DND-41 (cell line): ENCODE results near the gene TSPAN9.

Experiments used
- ATAC-seq: fragments of 200-7000 bp; cut with Tn5 transposase; 3 replicates; pipeline ENCODE4 v1.9.1; 2021; ENCODE audit warnings: low read depth; ENCODE audit not compliant: insufficient read depth
- DNase-seq: peaks from one replicate; pipeline ENCODE4 v3.0.0-alpha.2; 2020
- H2AFZ ChIP-seq: 2 replicates; pipeline ENCODE4 v1.6.0; 2012; ENCODE audit warnings: low read depth, low read length
- H3K27ac ChIP-seq: 2 replicates; pipeline ENCODE4 v1.5.1; 2012; ENCODE audit warnings: low read length, inconsistent platforms
- H3K27me3 ChIP-seq: fragments of 200-600 bp; sonication (generic); 2 replicates; pipeline ENCODE4 v1.6.0; 2012; ENCODE audit warnings: low read length, mild to moderate bottlenecking, inconsistent platforms; ENCODE audit not compliant: insufficient read depth, poor library complexity
- H3K36me3 ChIP-seq: 2 replicates; pipeline ENCODE4 v1.5.1; 2012; ENCODE audit warnings: low read length, inconsistent platforms; ENCODE audit not compliant: insufficient read depth
- H3K4me1 ChIP-seq: 2 replicates; pipeline ENCODE4 v1.5.1; 2012; ENCODE audit warnings: mild to moderate bottlenecking, low read length; ENCODE audit not compliant: insufficient read depth
- H3K4me2 ChIP-seq: 2 replicates; pipeline ENCODE4 v1.6.0; 2012; ENCODE audit warnings: mild to moderate bottlenecking, moderate library complexity, low read length, inconsistent platforms; ENCODE audit not compliant: insufficient read depth
- H3K4me3 ChIP-seq, 2 experiments: fragments of 200-600 bp in 1 of 2; shearing (Covaris generic) in 1 of 2; 2 replicates each; pipeline ENCODE4 v1.5.1; 2012 to 2016; ENCODE audit warnings: inconsistent platforms in 2 of 2, low read length in 2 of 2, mild to moderate bottlenecking in 2 of 2, low read depth in 1 of 2, moderate library complexity in 1 of 2
- H3K79me2 ChIP-seq: 2 replicates; pipeline ENCODE4 v1.6.0; 2012; ENCODE audit warnings: low read length, inconsistent platforms; ENCODE audit not compliant: insufficient read depth
- H3K9ac ChIP-seq: 2 replicates; pipeline ENCODE4 v1.6.0; 2012; ENCODE audit warnings: low read depth, mild to moderate bottlenecking, inconsistent platforms, low read length, moderate library complexity
- H3K9me3 ChIP-seq: 2 replicates; pipeline ENCODE4 v1.5.1; 2012; ENCODE audit warnings: low read length, moderate library complexity, mild to moderate bottlenecking, inconsistent platforms; ENCODE audit not compliant: insufficient read depth, severe bottlenecking
- H4K20me1 ChIP-seq: 2 replicates; pipeline ENCODE4 v1.6.0; 2012; ENCODE audit warnings: low read length; ENCODE audit not compliant: insufficient read depth
- CTCF ChIP-seq: IDR thresholded peaks from 2 replicates; pipeline ENCODE4 v1.5.1; 2012; ENCODE audit warnings: borderline replicate concordance, low read length, moderate library complexity, mild to moderate bottlenecking; ENCODE audit not compliant: poor library complexity, severe bottlenecking; ENCODE audit errors: extremely low read depth
- EZH2 ChIP-seq: IDR thresholded peaks from 3 replicates; pipeline ENCODE4 v1.6.1; 2012; ENCODE audit warnings: borderline replicate concordance, low read depth, mild to moderate bottlenecking, moderate library complexity, low read length, inconsistent platforms; ENCODE audit not compliant: severe bottlenecking

TSPAN9 gene

DNA sequence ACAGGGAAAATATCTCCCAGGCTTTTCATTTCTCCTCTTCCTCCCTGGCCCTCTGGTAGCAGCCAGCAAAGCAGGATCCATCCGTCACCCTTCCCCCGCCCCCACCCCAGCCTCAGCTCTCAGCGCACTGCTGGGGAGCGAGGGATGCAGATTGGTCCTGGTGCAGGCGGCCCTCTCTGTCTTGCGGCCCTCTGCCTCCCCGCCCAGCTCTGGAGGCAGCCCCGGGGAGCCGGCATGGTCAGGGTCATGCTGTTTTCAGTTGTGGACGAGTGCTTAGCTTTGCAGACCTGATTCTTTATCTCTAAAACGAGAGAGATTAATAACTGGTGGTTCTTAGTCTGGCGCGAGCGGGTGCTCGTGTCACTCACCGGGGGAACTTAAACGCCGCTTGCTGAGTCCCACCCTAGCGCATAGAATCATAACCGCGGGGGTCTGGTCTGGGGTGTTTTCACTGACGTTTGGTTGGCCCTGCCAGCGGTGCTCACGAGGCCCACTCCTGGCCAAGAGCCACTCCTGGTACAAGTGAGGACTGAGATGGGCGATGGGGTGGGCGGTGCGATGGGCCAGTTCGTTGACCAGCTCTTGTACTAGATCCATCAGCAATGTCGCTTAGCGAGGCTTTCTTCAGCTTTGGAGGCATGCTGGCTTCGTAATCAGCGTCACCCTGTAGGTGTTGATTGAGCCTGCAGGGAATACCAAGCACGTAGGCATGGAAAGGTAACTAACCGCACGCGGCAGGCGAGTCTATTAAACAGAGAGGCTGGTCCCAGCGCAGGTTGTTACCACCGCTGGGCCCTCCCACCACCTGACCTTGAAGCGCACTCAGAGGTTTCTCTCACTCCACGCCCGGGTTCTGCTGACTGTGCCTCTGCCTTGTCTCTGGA lies 95.2 kb downstream of the TSPAN9 start:
- H3K9ac ChIP-seq, result no peak overlapping the region
- H4K20me1 ChIP-seq, result peaks cover 4% of the 10 kb centered on the region
- H3K4me3 ChIP-seq, result no peak overlapping the region
- no peaks in the 10 kb centered on the region for H3K9me3 ChIP-seq
- H3K36me3 ChIP-seq, result no peaks in the 10 kb centered on the region
- H3K27ac ChIP-seq, result no peak overlapping the region
- DNase-seq (no peak), ATAC-seq (no peak)
- TF ChIP-seq EZH2, result no peak
- TF ChIP-seq CTCF, result no peak
- no peaks in the 10 kb centered on the region for H3K4me1 ChIP-seq
- no peak overlapping the region for H2AFZ ChIP-seq
- H3K27me3 ChIP-seq, result no peaks in the 10 kb centered on the region
- no peaks in the 10 kb centered on the region for H3K79me2 ChIP-seq
- H3K4me2 ChIP-seq, result no peak overlapping the region

- Histone ChIP-seq H3K4me1 (no peaks in the 10 kb centered on the region), H3K36me3 (no peaks in the 10 kb centered on the region), H3K79me2 (no peaks in the 10 kb centered on the region), H3K27me3 (no peaks in the 10 kb centered on the region), H3K27ac (no peak overlapping the region), H3K9ac (no peak overlapping the region), H2AFZ (no peak overlapping the region), H3K4me3 (no peak overlapping the region), H3K9me3 (no peaks in the 10 kb centered on the region), H3K4me2 (no peak overlapping the region), H4K20me1 (peaks cover 4% of the 10 kb centered on the region)
- no peak for TF ChIP-seq EZH2
- TF ChIP-seq CTCF, result no peak
- no peak for ATAC-seq
- DNase-seq, result no peak
These were observed 95.9 kb downstream of the TSPAN9 start for GRCh38 chr12:3173008-3173553.

GRCh38 chr12:3173912-3174311 lies 96.7 kb downstream of the TSPAN9 start:
- DNase-seq (no peak), ATAC-seq (no peak)
- Histone ChIP-seq H3K4me3 (no peak overlapping the region), H2AFZ (no peak overlapping the region), H4K20me1 (peaks cover 4% of the 10 kb centered on the region), H3K9me3 (no peaks in the 10 kb centered on the region), H3K4me2 (no peak overlapping the region), H3K27ac (no peak overlapping the region), H3K27me3 (no peaks in the 10 kb centered on the region), H3K9ac (no peak overlapping the region), H3K36me3 (no peaks in the 10 kb centered on the region), H3K4me1 (no peaks in the 10 kb centered on the region), H3K79me2 (no peaks in the 10 kb centered on the region)
- TF ChIP-seq CTCF (no peak), EZH2 (no peak)
